Endodermal cell (in vitro differentiated cells): Measurements from ENCODE around the gene CIDEC. TPM values are rescaled to one million over a fixed set of nuclear protein-coding genes. Genes with fewer than 3 reads are reported as not detected.

Source experiments
- DNase-seq: peaks from one replicate; pipeline ENCODE4 v3.0.0-alpha.2; 2017
- H3K27ac ChIP-seq: 2 replicates; pipeline ENCODE4 v1.5.1; 2013; ENCODE audit warnings: mild to moderate bottlenecking, low read depth, low read length, moderate library complexity
- H3K27me3 ChIP-seq: 2 replicates; pipeline ENCODE4 v1.6.1; 2013; ENCODE audit warnings: mild to moderate bottlenecking, low read length, moderate library complexity; ENCODE audit not compliant: insufficient read depth, control insufficient read depth, poor library complexity, severe bottlenecking
- H3K36me3 ChIP-seq: 2 replicates; pipeline ENCODE4 v1.7.0; 2013; ENCODE audit warnings: mild to moderate bottlenecking, low read length, moderate library complexity; ENCODE audit not compliant: control insufficient read depth, insufficient read depth
- H3K4me1 ChIP-seq: one replicate; pipeline ENCODE4 v1.7.0; 2013; ENCODE audit warnings: low read length; ENCODE audit not compliant: control insufficient read depth, insufficient read depth
- H3K4me3 ChIP-seq: 2 replicates; pipeline ENCODE4 v1.5.1; 2013; ENCODE audit warnings: mild to moderate bottlenecking, low read length, moderate library complexity
- H3K9ac ChIP-seq: 2 replicates; pipeline ENCODE4 v1.6.1; 2013; ENCODE audit warnings: mild to moderate bottlenecking, low read length, moderate library complexity; ENCODE audit not compliant: poor library complexity, severe bottlenecking; ENCODE audit errors: extremely low read depth
- H3K9me3 ChIP-seq: 2 replicates; pipeline ENCODE4 v1.6.1; 2013; ENCODE audit warnings: mild to moderate bottlenecking, low read length, moderate library complexity; ENCODE audit not compliant: control insufficient read depth
- H3K27ac Mint-ChIP-seq: 2 replicates; pipeline ENCODE4 v1.8.0; 2020; ENCODE audit warnings: mixed read lengths
- H3K27me3 Mint-ChIP-seq: 2 replicates; pipeline ENCODE4 v1.8.0; 2021; ENCODE audit warnings: mild to moderate bottlenecking, mixed read lengths; ENCODE audit not compliant: insufficient read depth
- H3K36me3 Mint-ChIP-seq: 2 replicates; pipeline ENCODE4 v1.8.0; 2020; ENCODE audit warnings: low read depth, mixed read lengths
- H3K4me1 Mint-ChIP-seq: 2 replicates; pipeline ENCODE4 v1.8.0; 2020; ENCODE audit warnings: mixed read lengths
- H3K4me3 Mint-ChIP-seq: 2 replicates; pipeline ENCODE4 v1.8.0; 2020; ENCODE audit warnings: mild to moderate bottlenecking, moderate library complexity, mixed read lengths
- H3K9me3 Mint-ChIP-seq: 2 replicates; pipeline ENCODE4 v1.8.0; 2020; ENCODE audit warnings: mild to moderate bottlenecking, mixed read lengths
- CTCF ChIP-seq: fragments of 200-600 bp; sonication (generic); conservative IDR thresholded peaks from 2 replicates; pipeline ENCODE4 v1.5.0; 2021; ENCODE audit warnings: antibody characterized with exemption, mild to moderate bottlenecking
- WGBS, 2 experiments: methylation state at CpG; one replicate each; pipeline versions ENCODE4 v1.1.5 to v1.1.7; 2013; ENCODE audit warnings: missing lambda C conversion rate in 2 of 2, mixed read lengths in 1 of 2; ENCODE audit not compliant: insufficient coverage in 1 of 2, insufficient read length in 1 of 2; 5-methylcytosine and 5-hydroxymethylcytosine counted together
- total RNA-seq, 2 donors: library from RNA; stranded (reverse); fragmentation: NEBNext Ultra II Directional in 1 of 2; extraction: Animal tissue kit (Norgen Biotek cat#: 25700) in 1 of 2; gene quantifications; 2 replicates in 1 of 2; 3 replicates in 1 of 2; pipeline ENCODE4 v1.2.1, GENCODE V29; 2021

CIDEC gene
- total RNA-seq, 2 donors from 2014 or later: not detected

GRCh38 chr3:9893739-9894138, 13.7 kb upstream of the CIDEC start:
- Histone ChIP-seq H3K36me3 (peaks cover 20% of the 10 kb centered on the region), H3K4me1 (no peaks in the 10 kb centered on the region), H3K4me3 (no peak overlapping the region), H3K9me3 (no peaks in the 10 kb centered on the region), H3K27ac (no peak overlapping the region), H3K27me3 (no peaks in the 10 kb centered on the region), H3K9ac (no peak overlapping the region)
- WGBS, 2 experiments: 83 to 95% methylated on average over 1 of the region's 1 CpG
- Mint-ChIP-seq H3K9me3 (no peaks in the 10 kb centered on the region), H3K36me3 (peaks cover 25% of the 10 kb centered on the region), H3K4me3 (no peak overlapping the region), H3K27me3 (no peaks in the 10 kb centered on the region), H3K27ac (no peak overlapping the region), H3K4me1 (peaks cover 7% of the 10 kb centered on the region)
- no peak for DNase-seq
- no peak for TF ChIP-seq CTCF

- no peak for TF ChIP-seq CTCF
- Mint-ChIP-seq H3K4me1 (no peaks in the 10 kb centered on the region), H3K27me3 (no peaks in the 10 kb centered on the region), H3K9me3 (no peaks in the 10 kb centered on the region), H3K36me3 (peaks cover 25% of the 10 kb centered on the region), H3K4me3 (peak overlapping the region; percentile 96), H3K27ac (peak overlapping the region; percentile 99)
- Histone ChIP-seq H3K4me3 (peak overlapping the region; percentile 95), H3K4me1 (no peaks in the 10 kb centered on the region), H3K9me3 (no peaks in the 10 kb centered on the region), H3K27me3 (peaks cover 7% of the 10 kb centered on the region), H3K9ac (peak overlapping the region; percentile 88), H3K27ac (no peak overlapping the region), H3K36me3 (peaks cover 20% of the 10 kb centered on the region)
- 20 to 27% methylated on average over 8 to 12 of the region's 12 CpGs for WGBS, 2 experiments
- no peak for DNase-seq
Measured at GRCh38 chr3:9891072-9891622, 11.1 kb upstream of the CIDEC start.

GRCh38 chr3:9890249-9891071, 10.4 kb upstream of the CIDEC start, which contains the start of gene JAGN1:
TSS of gene JAGN1 (plus strand) at chr3:9890610. CDS start at chr3:9890723, 113 bp downstream.
- Mint-ChIP-seq H3K4me1 (no peaks in the 10 kb centered on the region), H3K36me3 (peaks cover 25% of the 10 kb centered on the region), H3K9me3 (no peaks in the 10 kb centered on the region), H3K4me3 (peak within 1 kb of the TSS; percentile 96), H3K27me3 (no peaks in the 10 kb centered on the region), H3K27ac (peak within 1 kb of the TSS; percentile 99)
- no peaks in the 10 kb centered on the region for H3K9me3 ChIP-seq
- 1% methylated on average over 24 to 62 of the region's 62 CpGs for WGBS, 2 experiments
- DNase-seq: peak; percentile 97
- no peak for TF ChIP-seq CTCF
- peaks cover 7% of the 10 kb centered on the region for H3K27me3 ChIP-seq
- H3K36me3 ChIP-seq: peaks cover 20% of the 10 kb centered on the region
- peak within 1 kb of the TSS; percentile 55 for H3K27ac ChIP-seq
- H3K4me3 ChIP-seq: peak within 1 kb of the TSS; percentile 95
- peak within 1 kb of the TSS; percentile 88 for H3K9ac ChIP-seq
- H3K4me1 ChIP-seq: no peaks in the 10 kb centered on the region
